Measurements from ENCODE around the gene LITAF.
A peak's percentile ranks its signal among the peaks of the same experiment; 100 is the strongest.
"Not testable (repeated sequence)": the region's sequence is repeated elsewhere in the genome, so short reads cannot be mapped to it uniquely, and the experiment has no call there.

LITAF gene

GRCh38 chr16:11620243-11621003 lies 33.7 kb upstream of the LITAF start:
- no peak for DNase-seq

DNA sequence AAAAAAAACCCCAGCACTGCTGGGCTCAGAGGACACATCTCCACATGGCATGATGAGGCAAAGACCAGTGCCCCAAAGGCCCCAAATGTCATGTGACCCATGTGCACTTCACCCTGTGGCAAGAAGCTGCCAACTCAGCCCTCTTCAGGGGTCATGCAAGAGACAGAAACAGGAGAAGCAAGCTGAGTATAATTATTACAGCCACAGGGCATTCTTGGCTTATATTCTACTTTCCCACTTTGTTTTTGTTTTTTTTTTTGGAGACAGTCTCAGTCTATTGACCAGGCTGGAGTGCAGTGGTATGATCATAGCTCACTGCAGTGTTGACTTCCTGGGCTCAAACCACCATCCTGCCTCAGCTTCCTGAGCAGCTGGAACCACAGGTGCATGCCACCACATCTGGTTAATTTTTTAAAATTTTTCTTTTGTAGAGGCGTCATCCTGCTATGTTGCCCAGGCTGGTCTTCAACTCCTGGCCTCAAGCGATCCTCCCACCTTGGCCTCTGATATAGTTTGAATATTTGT lies 32.7 kb upstream of the LITAF start:
- no peak for DNase-seq

DNA sequence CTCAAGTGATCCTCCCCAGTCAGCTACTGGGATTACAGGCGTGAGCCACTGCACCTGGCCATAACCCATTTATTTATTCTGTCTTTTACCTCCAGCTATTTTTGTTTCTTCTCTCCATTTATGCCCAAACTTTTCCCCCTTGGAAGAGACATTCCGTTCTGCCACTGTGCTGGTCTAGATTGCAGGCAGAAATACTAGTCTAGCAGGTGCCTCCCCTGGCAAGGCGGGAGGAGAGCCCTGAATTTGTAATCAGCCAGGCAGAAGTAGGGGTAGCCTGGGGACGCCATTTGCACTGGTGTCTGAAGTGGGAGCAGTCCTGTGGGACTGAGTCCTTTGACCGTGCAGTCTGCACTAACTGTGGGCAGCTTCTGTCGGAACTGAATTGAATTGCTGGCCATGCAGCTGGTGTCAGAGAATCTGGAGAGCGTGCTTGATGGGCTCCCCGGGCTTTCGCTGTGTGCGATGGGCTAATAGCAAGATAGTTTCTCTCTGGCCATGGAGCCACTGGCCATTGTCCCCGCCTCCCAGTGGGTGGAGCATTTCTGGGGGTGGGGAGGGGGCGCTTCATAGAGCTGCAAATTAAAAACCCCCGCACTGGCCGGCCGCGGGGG lies 31.5 kb upstream of the LITAF start:
- DNase-seq, result no peak

DNA sequence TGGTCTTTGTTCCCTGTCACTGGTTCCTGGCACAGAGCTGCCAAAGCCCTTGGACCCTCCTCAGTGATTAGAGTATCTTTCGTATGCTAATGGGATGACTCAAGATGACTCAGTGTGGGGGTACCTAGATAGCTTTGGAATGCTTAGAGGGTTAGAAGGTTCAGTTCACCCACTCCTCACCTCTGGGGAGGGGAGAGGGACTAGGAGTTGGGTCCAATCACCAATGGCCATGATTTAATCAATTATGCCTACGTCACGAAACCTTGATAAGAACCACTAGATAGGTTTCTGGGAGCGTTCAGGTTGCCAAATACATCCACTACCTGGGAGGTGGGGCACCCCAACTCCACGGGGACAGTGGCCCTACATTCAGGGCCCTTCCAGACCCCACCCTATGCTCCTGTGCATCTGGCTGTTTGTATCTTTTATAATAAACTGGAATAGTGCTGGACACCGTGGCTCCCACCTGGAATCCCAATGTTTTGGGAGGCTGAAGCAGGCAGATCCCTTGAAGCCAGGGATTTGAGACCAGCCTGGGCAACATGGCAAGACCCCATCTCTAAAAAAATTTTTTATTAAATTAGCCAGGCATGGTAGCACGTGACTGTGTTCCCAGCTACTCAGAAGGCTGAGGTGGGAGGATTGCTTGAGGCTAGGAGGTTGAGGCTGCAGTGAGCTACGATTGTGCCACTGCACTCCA lies 29.2 kb upstream of the LITAF start:
- DNase-seq, result no peak

GRCh38 chr16:11614587-11615175 lies 28.0 kb upstream of the LITAF start:
- no peak for DNase-seq

DNA sequence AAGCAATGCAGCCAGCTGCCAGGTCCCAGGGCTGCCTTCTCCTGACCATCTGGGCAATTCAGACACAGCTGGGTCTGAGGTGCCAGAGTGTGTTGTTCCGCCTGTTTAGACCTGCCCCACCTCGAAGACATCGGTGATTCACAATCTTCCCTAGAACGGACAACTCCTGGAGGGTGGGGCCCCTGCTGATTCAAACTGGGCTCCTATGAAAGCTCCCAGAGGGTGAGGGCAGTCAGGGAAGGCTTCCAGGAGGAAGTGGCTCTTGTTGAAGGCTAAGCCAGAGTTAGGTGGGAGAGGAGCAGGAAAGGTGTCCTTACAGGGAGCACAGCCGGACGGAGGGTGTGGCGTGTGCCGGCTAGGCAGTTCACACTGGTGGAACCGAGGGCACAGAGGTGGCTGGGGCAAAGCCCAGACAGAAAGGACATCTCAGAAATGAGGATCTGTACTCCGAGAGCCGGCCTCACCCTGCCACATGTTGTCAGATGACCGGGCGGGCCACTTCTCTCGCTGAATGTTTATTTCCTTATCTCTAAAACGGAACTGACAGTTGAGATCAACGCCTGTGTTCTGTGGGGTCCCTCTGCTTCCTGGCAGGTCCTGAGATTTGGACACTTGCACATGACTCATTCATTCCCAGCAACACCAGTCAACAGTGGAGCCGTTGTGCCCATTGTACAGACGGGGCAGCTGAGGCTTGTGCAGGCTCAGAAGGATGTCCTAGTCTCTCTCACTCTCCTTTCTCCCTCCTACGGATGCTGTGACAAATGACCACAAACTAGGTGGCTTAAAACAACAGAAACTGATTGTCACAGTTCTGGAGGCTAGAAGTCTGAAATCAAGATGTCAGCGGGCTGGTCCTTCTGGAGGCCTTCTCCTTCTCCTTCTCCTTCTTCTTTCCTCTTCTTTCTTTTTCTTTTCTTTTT lies 26.9 kb upstream of the LITAF start:
- no peak for DNase-seq

- no peak for DNase-seq
Observed at GRCh38 chr16:11612665-11613025, 25.9 kb upstream of the LITAF start.

- DNase-seq, result no peak
Observed at GRCh38 chr16:11611871-11612664, 25.3 kb upstream of the LITAF start.

DNA sequence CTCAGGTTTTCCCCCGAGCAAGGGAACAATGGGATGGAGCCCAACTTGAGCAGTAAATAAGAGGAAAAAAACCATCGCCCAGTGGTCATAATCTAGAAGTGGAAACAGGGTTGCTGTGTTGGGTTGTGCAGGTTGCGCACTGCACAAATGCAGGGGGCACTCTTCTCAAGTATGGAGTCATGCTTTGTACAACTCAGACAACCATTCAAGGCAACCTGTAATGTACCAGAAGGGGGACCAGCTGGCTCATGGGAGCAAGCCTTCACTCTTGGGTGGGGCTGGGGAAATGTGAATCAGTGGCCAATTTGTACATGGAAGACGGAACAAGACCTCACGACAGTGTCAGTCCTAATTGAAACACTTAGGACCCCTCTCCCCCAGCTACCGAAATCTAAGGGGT lies 23.9 kb upstream of the LITAF start:
- no peak for DNase-seq

GRCh38 chr16:11610121-11610505 lies 23.4 kb upstream of the LITAF start:
- DNase-seq, result peak; percentile 16

- peak; percentile 76 for DNase-seq
Observed at GRCh38 chr16:11609474-11610120, 22.9 kb upstream of the LITAF start.

DNA sequence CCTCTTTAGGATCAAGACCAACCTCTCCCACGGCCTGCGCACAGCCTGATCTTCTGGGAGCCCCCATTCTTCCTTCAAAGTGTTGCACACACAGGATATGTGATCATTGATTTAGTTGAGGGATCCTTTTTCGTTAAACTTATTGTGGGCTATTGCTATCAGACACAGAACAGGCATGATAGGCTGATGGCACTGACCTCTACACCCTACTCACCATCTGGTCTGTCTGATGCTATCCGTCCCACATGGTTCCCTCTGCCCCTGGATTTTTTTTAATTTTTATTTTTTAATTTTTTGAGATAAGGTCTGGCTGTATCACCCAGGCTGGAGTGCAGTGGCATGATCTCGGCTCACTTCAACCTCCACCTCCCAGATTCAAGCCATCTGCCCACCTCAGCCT lies 19.2 kb upstream of the LITAF start:
- no peak for DNase-seq

DNA sequence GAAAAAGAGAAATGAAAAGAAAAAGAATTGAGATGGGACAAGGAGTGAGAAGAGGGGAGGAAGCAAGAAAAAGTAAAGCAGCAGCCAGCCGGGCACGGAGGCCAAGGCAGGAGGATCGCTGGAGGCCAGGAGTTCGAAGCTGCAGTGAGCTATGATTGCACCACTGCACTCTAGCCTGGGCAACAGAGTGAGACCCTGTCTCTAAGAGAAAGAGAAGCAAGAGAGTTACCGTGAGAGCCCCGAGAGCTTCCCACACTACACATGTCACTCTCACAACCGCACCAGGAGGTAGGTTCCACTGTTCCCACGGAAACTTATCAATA lies 18.8 kb upstream of the LITAF start:
- no peak for DNase-seq

- no peak for DNase-seq
Observed at GRCh38 chr16:11604783-11605563, 18.3 kb upstream of the LITAF start.

- not testable (repeated sequence) for DNase-seq
Observed at GRCh38 chr16:11604296-11604695, 17.6 kb upstream of the LITAF start.

GRCh38 chr16:11603331-11603750 lies 16.6 kb upstream of the LITAF start:
- no peak for DNase-seq

DNA sequence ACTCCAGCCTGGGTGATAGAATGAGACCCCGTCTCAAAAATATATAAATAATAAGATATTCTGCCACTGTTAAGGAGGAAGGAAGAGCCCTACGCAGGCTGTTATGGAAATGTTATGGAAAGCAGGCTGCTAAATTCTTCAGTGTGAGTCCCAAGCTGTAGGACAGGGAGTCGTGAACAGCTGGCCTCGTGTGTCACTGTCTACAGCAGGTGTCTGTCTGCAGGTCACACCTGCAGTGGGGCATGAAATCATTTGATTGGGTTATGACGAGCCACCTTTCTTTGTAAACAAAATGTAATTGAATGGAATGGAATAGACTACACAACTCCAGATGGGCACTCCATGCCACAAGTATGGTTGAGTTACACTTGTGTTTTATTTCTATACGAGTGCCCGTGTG lies 15.6 kb upstream of the LITAF start:
- no peak for DNase-seq

GRCh38 chr16:11601911-11602310 lies 15.2 kb upstream of the LITAF start:
- DNase-seq, result no peak

DNA sequence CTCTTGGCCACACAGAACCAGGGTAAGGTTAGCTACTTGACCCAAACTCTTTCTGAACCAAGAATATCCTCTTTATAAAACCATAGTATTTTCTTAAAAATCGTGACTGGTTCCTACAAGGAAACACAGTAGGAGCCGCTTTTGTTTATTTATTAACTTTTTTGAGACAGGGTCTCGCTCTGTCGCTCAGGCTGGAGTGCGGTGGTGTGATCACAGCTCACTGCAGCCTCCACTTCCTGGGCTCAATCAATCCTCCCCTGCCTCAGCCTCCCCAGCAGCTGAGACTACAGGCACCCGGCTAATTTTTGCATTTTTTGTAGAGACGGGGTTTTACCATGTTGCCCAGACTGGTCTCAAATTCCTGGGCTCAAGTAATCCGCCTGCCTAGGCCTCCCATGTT lies 14.7 kb upstream of the LITAF start:
- no peak for DNase-seq

DNA sequence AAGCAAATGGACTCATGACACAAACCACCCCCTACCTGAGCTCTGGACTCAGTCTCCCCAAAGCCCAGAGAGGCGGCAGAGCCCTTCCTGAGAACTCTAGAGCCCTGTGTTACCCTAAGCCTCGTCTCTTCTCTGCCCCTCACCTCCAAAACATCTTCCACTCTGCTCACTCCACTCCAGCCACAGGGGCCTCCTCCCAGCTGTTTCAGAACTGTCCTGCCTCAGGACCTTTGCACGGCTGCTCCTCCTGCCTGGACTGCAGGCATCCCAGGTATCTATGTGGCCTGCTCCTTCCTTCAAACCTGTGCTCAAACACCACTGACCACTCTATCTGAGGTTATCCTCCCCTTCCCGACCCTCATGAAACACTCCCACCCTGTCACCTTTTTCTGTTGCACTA lies 12.9 kb upstream of the LITAF start:
- DNase-seq, result no peak
